GM12891 (cell line): ENCODE measurements around the gene PRSS38.

Experiments
- DNase-seq: peaks from one replicate; pipeline ENCODE4 v3.0.0; 2011; ENCODE audit warnings: low spot score; ENCODE audit not compliant: insufficient read length
- FAIRE-seq: peaks from 2 replicates; lab custom pipeline; 2011; peaks lifted over from hg19 to GRCh38; lab: Jason Lieb, UNC
- PAX5 ChIP-seq: IDR thresholded peaks from 2 replicates; pipeline ENCODE4 v1.6.1; 2011; ENCODE audit warnings: low read length, moderate library complexity, mild to moderate bottlenecking; ENCODE audit not compliant: insufficient read depth, severe bottlenecking
- POLR2A ChIP-seq: IDR thresholded peaks from 2 replicates; pipeline ENCODE4 v1.6.1; 2011; ENCODE audit warnings: low read depth, low read length, control low read depth
- POLR2AphosphoS5 ChIP-seq: IDR thresholded peaks from 2 replicates; pipeline ENCODE4 v1.6.1; 2011; ENCODE audit warnings: low read depth, low read length, control low read depth
- POU2F2 ChIP-seq: IDR thresholded peaks from 2 replicates; pipeline ENCODE4 v1.6.1; 2011; ENCODE audit warnings: low read depth, mild to moderate bottlenecking, control low read depth, low read length, moderate library complexity
- SPI1 ChIP-seq: IDR thresholded peaks from 2 replicates; pipeline ENCODE4 v1.6.1; 2011; ENCODE audit warnings: low read depth, low read length, control low read depth
- TAF1 ChIP-seq: IDR thresholded peaks from 2 replicates; pipeline ENCODE4 v1.6.1; 2011; ENCODE audit warnings: low read depth, low read length, control low read depth

PRSS38 gene

GRCh38 chr1:227770812-227771211, 44.7 kb upstream of the PRSS38 start:
- FAIRE-seq (no peak), DNase-seq (no peak)
- TF ChIP-seq POU2F2 (no peak), TAF1 (no peak), PAX5 (no peak), SPI1 (no peak), POLR2AphosphoS5 (no peak), POLR2A (no peak)

- TF ChIP-seq POLR2AphosphoS5 = no peak
- TF ChIP-seq TAF1 = no peak
- TF ChIP-seq PAX5 = no peak
- no peak for TF ChIP-seq SPI1
- no peak for TF ChIP-seq POU2F2
- no peak for TF ChIP-seq POLR2A
- no peak for DNase-seq
- no peak for FAIRE-seq
Observed at GRCh38 chr1:227771326-227771725, 44.1 kb upstream of the PRSS38 start.

DNA sequence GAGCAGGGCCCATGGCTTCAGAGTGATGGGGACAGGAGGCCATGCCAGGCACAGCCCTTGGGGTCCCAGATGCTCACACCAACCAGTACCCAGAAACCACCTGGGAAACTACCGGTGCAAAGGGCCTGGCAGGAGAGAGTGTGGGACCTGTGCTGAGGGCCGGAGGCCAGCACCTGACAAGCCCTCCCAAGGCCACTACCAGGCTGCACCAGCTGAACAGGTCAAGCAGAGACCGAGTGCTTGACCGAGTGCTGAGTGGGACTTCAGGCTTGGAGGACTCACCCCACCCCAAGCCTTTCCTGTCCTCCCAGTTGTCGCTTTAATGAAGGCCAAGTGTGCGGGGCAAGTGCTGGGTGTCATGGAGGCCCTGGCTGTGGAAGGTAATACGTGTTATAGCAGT, 43.7 kb upstream of the PRSS38 start:
- no peak for FAIRE-seq
- DNase-seq = no peak
- no peak for TF ChIP-seq PAX5
- TF ChIP-seq POLR2A = no peak
- no peak for TF ChIP-seq POU2F2
- TF ChIP-seq TAF1 = no peak
- TF ChIP-seq SPI1 = no peak
- no peak for TF ChIP-seq POLR2AphosphoS5

GRCh38 chr1:227773558-227773957, 41.9 kb upstream of the PRSS38 start:
- TF ChIP-seq POLR2AphosphoS5 (no peak), POLR2A (no peak)
- DNase-seq (no peak), FAIRE-seq (no peak)

- no peak for DNase-seq
- TF ChIP-seq PAX5 (no peak), POU2F2 (no peak), SPI1 (no peak), TAF1 (no peak), POLR2AphosphoS5 (no peak), POLR2A (no peak)
- FAIRE-seq = no peak
Observed at GRCh38 chr1:227774051-227774731, 41.3 kb upstream of the PRSS38 start.

GRCh38 chr1:227774821-227775661, 40.4 kb upstream of the PRSS38 start:
- TF ChIP-seq SPI1 (no peak), TAF1 (no peak), POLR2AphosphoS5 (no peak), POU2F2 (no peak), PAX5 (no peak)
- FAIRE-seq = no peak
- no peak for DNase-seq

DNA sequence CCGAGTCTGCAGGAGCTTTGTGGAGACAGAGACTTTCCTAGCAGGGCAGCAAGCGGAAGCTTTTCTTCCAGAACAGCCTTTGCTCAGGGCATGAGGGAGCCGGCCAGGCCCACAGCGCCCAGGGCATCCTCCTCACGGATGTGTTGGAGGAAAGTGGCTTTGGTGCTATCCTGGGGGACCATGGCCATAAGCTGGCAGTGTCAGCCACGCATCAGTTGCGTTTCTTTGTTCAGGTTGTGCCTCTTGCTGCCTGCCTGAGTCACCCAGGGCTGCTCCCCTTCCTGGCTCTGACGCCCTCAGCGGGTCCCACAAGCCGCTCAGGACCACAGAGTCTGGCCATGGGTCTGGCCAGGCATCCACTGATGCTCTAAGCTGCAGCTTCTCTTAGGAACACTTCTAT, 39.6 kb upstream of the PRSS38 start:
- TF ChIP-seq TAF1 = no peak
- no peak for TF ChIP-seq SPI1
- no peak for TF ChIP-seq PAX5
- no peak for TF ChIP-seq POLR2A
- TF ChIP-seq POU2F2 = no peak
- TF ChIP-seq POLR2AphosphoS5 = no peak
- no peak for FAIRE-seq
- no peak for DNase-seq

GRCh38 chr1:227776331-227776771, 39.1 kb upstream of the PRSS38 start:
- no peak for TF ChIP-seq POU2F2
- TF ChIP-seq POLR2A = no peak
- TF ChIP-seq PAX5 = no peak
- TF ChIP-seq SPI1 = no peak
- no peak for TF ChIP-seq TAF1
- no peak for TF ChIP-seq POLR2AphosphoS5
- FAIRE-seq (no peak), DNase-seq (no peak)

GRCh38 chr1:227777156-227777555, 38.3 kb upstream of the PRSS38 start:
- DNase-seq = no peak
- no peak for TF ChIP-seq PAX5
- FAIRE-seq = no peak

GRCh38 chr1:227777646-227778045, 37.8 kb upstream of the PRSS38 start:
- no peak for DNase-seq
- FAIRE-seq = no peak
- TF ChIP-seq POLR2AphosphoS5 = no peak
- TF ChIP-seq TAF1 = no peak
- TF ChIP-seq PAX5 = no peak
- no peak for TF ChIP-seq SPI1
- no peak for TF ChIP-seq POU2F2
- TF ChIP-seq POLR2A = no peak
